H1 (cell line): ENCODE results near the gene MMADHC. TPM values are rescaled to one million over a fixed set of nuclear protein-coding genes. Genes with fewer than 3 reads are reported as not detected.

Experiments used
- CTCF ChIA-PET: fragments of 300-600 bp; sonication (Branson Sonifier 250); formaldehyde crosslinking; loops from one replicate; lab custom pipeline; 2021; ENCODE audit not compliant: partially characterized antibody; lab: Charles Lee
- POLR2A ChIA-PET: fragments of 300-600 bp; sonication (Branson Sonifier 250); formaldehyde crosslinking; loops from one replicate; lab custom pipeline; 2021; ENCODE audit warnings: inconsistent platforms; ENCODE audit not compliant: partially characterized antibody; lab: Charles Lee
- DNase-seq, 2 experiments: peaks; one replicate each; pipeline versions ENCODE4 v3.0.0 to v3.0.0-alpha.2; 2010 to 2022; ENCODE audit warnings: low spot score in 2 of 2, low read depth in 1 of 2, mixed read lengths in 1 of 2
- FAIRE-seq: peaks from 2 replicates; lab custom pipeline; 2011; peaks lifted over from hg19 to GRCh38; lab: Jason Lieb, UNC
- H2AFZ ChIP-seq: 2 replicates; pipeline ENCODE4 v1.8.1; 2012; ENCODE audit warnings: low read length, inconsistent platforms
- H2AK5ac ChIP-seq: 2 replicates; pipeline ENCODE4 v1.6.1; 2013; ENCODE audit warnings: low read depth, low read length
- H2BK120ac ChIP-seq: replicated peaks from 2 replicates; pipeline ENCODE3; 2013; ENCODE audit warnings: low read depth, low read length, inconsistent platforms
- H2BK12ac ChIP-seq: 2 replicates; pipeline ENCODE4 v1.6.1; 2013; ENCODE audit warnings: low read depth, low read length
- H2BK15ac ChIP-seq: 2 replicates; pipeline ENCODE4 v1.6.1; 2013; ENCODE audit warnings: low read length
- H2BK20ac ChIP-seq: 2 replicates; pipeline ENCODE4 v1.6.1; 2013; ENCODE audit warnings: low read length
- H2BK5ac ChIP-seq: 2 replicates; pipeline ENCODE4 v1.6.1; 2013; ENCODE audit warnings: low read depth, low read length
- H3K14ac ChIP-seq: 2 replicates; pipeline ENCODE4 v1.6.1; 2013; ENCODE audit warnings: inconsistent platforms; ENCODE audit not compliant: insufficient read length
- H3K18ac ChIP-seq: 2 replicates; pipeline ENCODE4 v1.6.1; 2013; ENCODE audit warnings: low read length; ENCODE audit errors: extremely low read depth
- H3K23ac ChIP-seq: 2 replicates; pipeline ENCODE4 v1.6.1; 2013; ENCODE audit warnings: inconsistent platforms; ENCODE audit not compliant: insufficient read length
- H3K23me2 ChIP-seq: 2 replicates; pipeline ENCODE4 v1.6.1; 2013; ENCODE audit warnings: low read depth, low read length
- H3K27ac ChIP-seq: 2 replicates; pipeline ENCODE4 v1.6.1; 2011; ENCODE audit warnings: low read depth, low read length, inconsistent platforms
- H3K27me3 ChIP-seq, 4 experiments: replicated peaks in 1 of 4; 1 replicate in 1 of 4; 2 replicates in 3 of 4; pipeline versions ENCODE4 v1.6.1 to v1.8.1; 2011 to 2013; ENCODE audit warnings: low read length in 3 of 4, mild to moderate bottlenecking in 3 of 4, inconsistent platforms in 2 of 4, mixed read lengths in 2 of 4, moderate library complexity in 1 of 4; ENCODE audit not compliant: control insufficient read depth in 3 of 4, insufficient read depth in 3 of 4; ENCODE audit errors: extremely low read depth in 1 of 4
- H3K36me3 ChIP-seq, 4 experiments: 2 replicates each; pipeline versions ENCODE4 v1.6.1 to v1.8.1; 2011 to 2013; ENCODE audit warnings: mild to moderate bottlenecking in 4 of 4, low read length in 3 of 4, moderate library complexity in 2 of 4, control low read depth in 1 of 4, inconsistent platforms in 1 of 4; ENCODE audit not compliant: insufficient read depth in 4 of 4, control insufficient read depth in 2 of 4
- H3K4ac ChIP-seq: replicated peaks from 2 replicates; pipeline ENCODE3; 2013; ENCODE audit warnings: low read length, low read depth, mixed read lengths, inconsistent platforms; ENCODE audit not compliant: insufficient read length
- H3K4me1 ChIP-seq, 4 experiments: replicated peaks in 1 of 4; 1 replicate in 1 of 4; 2 replicates in 3 of 4; pipeline versions ENCODE4 v1.6.1 to v1.8.1; 2011 to 2013; ENCODE audit warnings: low read length in 3 of 4, inconsistent platforms in 2 of 4, mixed read lengths in 1 of 4; ENCODE audit not compliant: insufficient read depth in 4 of 4, control insufficient read depth in 3 of 4
- H3K4me2 ChIP-seq, 2 experiments: 2 replicates each; pipeline versions ENCODE4 v1.6.1 to v1.8.1; 2011 to 2013; ENCODE audit warnings: low read depth in 2 of 2, low read length in 2 of 2, control low read depth in 1 of 2, inconsistent platforms in 1 of 2, mild to moderate bottlenecking in 1 of 2; ENCODE audit not compliant: insufficient read depth in 1 of 2
- H3K4me3 ChIP-seq, 4 experiments: fragments of 200-600, 300-600 bp in 1 of 4; sonication (generic), shearing (Covaris generic), sonication (Bioruptor Twin) in 1 of 4; 2 replicates each; pipeline versions ENCODE4 v1.5.1 to v1.8.1; 2011 to 2016; ENCODE audit warnings: low read length in 4 of 4, low read depth in 3 of 4, control low read depth in 2 of 4, inconsistent platforms in 2 of 4, mild to moderate bottlenecking in 2 of 4, mixed read lengths in 1 of 4, moderate library complexity in 1 of 4; ENCODE audit not compliant: insufficient read depth in 2 of 4; ENCODE audit errors: extremely low read depth in 1 of 4
- H3K56ac ChIP-seq: replicated peaks from 2 replicates; pipeline ENCODE3; 2013; ENCODE audit warnings: low read depth, mild to moderate bottlenecking, mixed read lengths, low read length, inconsistent platforms; ENCODE audit not compliant: insufficient read length
- H3K79me1 ChIP-seq: 2 replicates; pipeline ENCODE4 v1.6.1; 2013; ENCODE audit warnings: low read depth, low read length, control low read depth
- H3K79me2 ChIP-seq, 2 experiments: 2 replicates each; pipeline versions ENCODE4 v1.6.1 to v1.8.1; 2012 to 2013; ENCODE audit warnings: low read length in 2 of 2, mild to moderate bottlenecking in 2 of 2, inconsistent platforms in 1 of 2; ENCODE audit not compliant: insufficient read depth in 2 of 2, control insufficient read depth in 1 of 2
- H3K9ac ChIP-seq, 4 experiments: replicated peaks in 1 of 4; 1 replicate in 1 of 4; 2 replicates in 3 of 4; pipeline versions ENCODE4 v1.6.1 to v1.8.1; 2011 to 2013; ENCODE audit warnings: low read depth in 3 of 4, low read length in 3 of 4, control low read depth in 2 of 4, mild to moderate bottlenecking in 2 of 4, moderate library complexity in 2 of 4, inconsistent platforms in 1 of 4; ENCODE audit errors: extremely low read depth in 1 of 4
- H3K9me3 ChIP-seq, 2 experiments: 2 replicates each; pipeline versions ENCODE4 v1.6.1 to v1.8.1; 2012 to 2013; ENCODE audit warnings: mild to moderate bottlenecking in 2 of 2, moderate library complexity in 2 of 2, control low read depth in 1 of 2, inconsistent platforms in 1 of 2, low read depth in 1 of 2, low read length in 1 of 2, mixed read lengths in 1 of 2; ENCODE audit not compliant: insufficient read depth in 2 of 2
- H4K20me1 ChIP-seq, 2 experiments: replicated peaks in 1 of 2; 2 replicates each; pipeline versions ENCODE3 to v1.8.1; 2011 to 2013; ENCODE audit warnings: inconsistent platforms in 2 of 2, low read length in 2 of 2, mild to moderate bottlenecking in 1 of 2; ENCODE audit not compliant: insufficient read depth in 2 of 2, control insufficient read depth in 1 of 2
- H4K5ac ChIP-seq: 2 replicates; pipeline ENCODE4 v1.6.1; 2013; ENCODE audit warnings: low read length, low read depth, mixed read lengths, inconsistent platforms; ENCODE audit not compliant: insufficient read length
- H4K8ac ChIP-seq: 2 replicates; pipeline ENCODE4 v1.8.0; 2013; ENCODE audit warnings: mild to moderate bottlenecking, moderate library complexity, low read length, inconsistent platforms; ENCODE audit not compliant: insufficient read depth; ENCODE audit errors: extremely low read depth
- H4K91ac ChIP-seq: replicated peaks from 2 replicates; pipeline ENCODE3; 2013; ENCODE audit warnings: low read length, mixed read lengths, inconsistent platforms; ENCODE audit not compliant: insufficient read length
- ATF3 ChIP-seq: IDR thresholded peaks from 2 replicates; pipeline ENCODE4 v1.6.1; 2011; ENCODE audit warnings: low read depth, mild to moderate bottlenecking, low read length; ENCODE audit not compliant: insufficient read depth
- CREB1 ChIP-seq: IDR thresholded peaks from 2 replicates; pipeline ENCODE4 v1.6.1; 2012; ENCODE audit warnings: inconsistent platforms
- CTBP2 ChIP-seq: IDR thresholded peaks from 2 replicates; pipeline ENCODE4 v1.7.0; 2011; ENCODE audit warnings: borderline replicate concordance, mild to moderate bottlenecking, moderate library complexity, mixed read lengths, low read length; ENCODE audit not compliant: insufficient read depth, insufficient read length
- CTCF ChIP-seq, 3 experiments: IDR thresholded peaks; 1 replicate in 2 of 3; 2 replicates in 1 of 3; pipeline versions ENCODE4 v1.5.1 to v1.6.1; 2011; ENCODE audit warnings: low read length in 3 of 3, mild to moderate bottlenecking in 3 of 3, inconsistent platforms in 2 of 3, low read depth in 1 of 3, moderate library complexity in 1 of 3; ENCODE audit not compliant: insufficient read depth in 1 of 3; ENCODE audit errors: control extremely low read depth in 1 of 3
- EGR1 ChIP-seq: IDR thresholded peaks from 2 replicates; pipeline ENCODE4 v1.6.1; 2011; ENCODE audit warnings: low read depth, low read length, borderline replicate concordance
- HDAC6 ChIP-seq: IDR thresholded peaks from one replicate; pipeline ENCODE4 v1.7.1; 2012; ENCODE audit warnings: low read depth, mild to moderate bottlenecking, inconsistent platforms, low read length, moderate library complexity
- JUN ChIP-seq: IDR thresholded peaks from 2 replicates; pipeline ENCODE4 v1.6.1; 2011; ENCODE audit warnings: low read depth, mild to moderate bottlenecking, improper control_type of control experiment, low read length
- KDM1A ChIP-seq: fragments of 200-600, 300-600 bp; sonication (generic); IDR thresholded peaks from 2 replicates; pipeline ENCODE4 v1.7.1; 2016; ENCODE audit warnings: mild to moderate bottlenecking, low read length, borderline replicate concordance
- SIN3A ChIP-seq, 2 experiments: IDR thresholded peaks in 1 of 2; conservative IDR thresholded peaks in 1 of 2; 2 replicates each; pipeline ENCODE4 v1.6.1; 2011 to 2012; ENCODE audit warnings: low read length in 2 of 2, improper control_type of control experiment in 1 of 2, low read depth in 1 of 2, mild to moderate bottlenecking in 1 of 2
- WGBS, 2 experiments: shearing (Covaris generic) in 1 of 2; methylation state at CpG; one replicate each; pipeline versions ENCODE4 v1.1.6 to v1.1.7; 2013 to 2015; ENCODE audit warnings: low lambda C conversion rate in 2 of 2, mixed read lengths in 2 of 2, inconsistent platforms in 1 of 2, low coverage in 1 of 2, missing lambda C conversion rate in 1 of 2; ENCODE audit not compliant: insufficient replicate concordance in 2 of 2, insufficient coverage in 1 of 2, insufficient read length in 1 of 2; ENCODE audit errors: extremely low coverage in 1 of 2, missing lambda C conversion rate in 1 of 2; 5-methylcytosine and 5-hydroxymethylcytosine counted together
- polyA plus RNA-seq, 7 experiments: library from polyadenylated mRNA; depleted of rRNA in 3 of 7; stranded (reverse) in 5 of 7; unstranded in 2 of 7; fragments of >200 nt in 5 of 7; fragments of 200-250 nt in 2 of 7; gene quantifications; 1 replicate in 5 of 7; 2 replicates in 1 of 7; 4 replicates in 1 of 7; pipeline versions ENCODE4 v1.2.1 to v1.2.3, GENCODE V29; 2011 to 2013; ENCODE audit warnings: missing spikeins in 2 of 7, mixed read lengths in 2 of 7
- total RNA-seq: library from RNA; stranded (reverse); fragmentation: NEBNext Ultra II Directional; extraction: Animal tissue kit (Norgen Biotek cat#: 25700); gene quantifications from 2 replicates; pipeline ENCODE4 v1.2.1, GENCODE V29; 2021

MMADHC gene
- total and polyA plus RNA-seq, 2 of the 8 experiments (the other 6 are each of a cell fraction or from before 2014, with no cell fraction given): 61.1 to 130 TPM

GRCh38 chr2:149611100-149611820 is 23.7 kb upstream of the MMADHC start:
- no peaks in the 10 kb centered on the region for H3K4me1 ChIP-seq
- H3K4me2 ChIP-seq: no peak overlapping the region
- H3K23ac ChIP-seq: no peak overlapping the region
- H3K27ac ChIP-seq: no peak overlapping the region
- no peaks in the 10 kb centered on the region for H3K79me2 ChIP-seq
- H3K9me3 ChIP-seq: no peaks in the 10 kb centered on the region
- H2BK15ac ChIP-seq: no peak overlapping the region
- DNase-seq (no peak), FAIRE-seq (no peak)
- H3K23me2 ChIP-seq: no peaks in the 10 kb centered on the region
- H2AFZ ChIP-seq: peak overlapping the region; percentile 55; the same call in 1 of the 2 replicates
- no peak overlapping the region for H4K5ac ChIP-seq
- no peak overlapping the region for H4K91ac ChIP-seq
- no peaks in the 10 kb centered on the region for H3K36me3 ChIP-seq
- H4K8ac ChIP-seq: no peak overlapping the region
- H2BK12ac ChIP-seq: no peak overlapping the region
- no peak overlapping the region for H2AK5ac ChIP-seq
- no peaks in the 10 kb centered on the region for H3K27me3 ChIP-seq
- 89% methylated on average over 7 of the region's 7 CpGs; no CpG with 5 or more reads in 1 of the 2 experiments for WGBS, 2 experiments
- H3K56ac ChIP-seq: no peak overlapping the region
- no peak overlapping the region for H3K9ac ChIP-seq
- CTCF ChIA-PET: interaction anchor here (1.3 kb wide), 1 partner anchor 16 kb away, joined by 3 read pairs; no protein-coding TSS in a partner anchor
- POLR2A ChIA-PET: no interaction called here
- no peak overlapping the region for H3K4me3 ChIP-seq
- no peaks in the 10 kb centered on the region for H3K79me1 ChIP-seq
- H4K20me1 ChIP-seq: no peaks in the 10 kb centered on the region
- H2BK20ac ChIP-seq: no peak overlapping the region
- H2BK5ac ChIP-seq: no peak overlapping the region
- no peak overlapping the region for H2BK120ac ChIP-seq
- no peak overlapping the region for H3K14ac ChIP-seq
- no peak overlapping the region for H3K4ac ChIP-seq
- no peak overlapping the region for H3K18ac ChIP-seq
- TF ChIP-seq HDAC6 (no peak), SIN3A (conservative IDR thresholded peaks at IDR 0.05 in 1 of 2, IDR thresholded peaks at IDR 0.05 in 1 of 2; ENCODE audit: low read depth in 1 of 2, low read length in 2 of 2) (no peak), CTBP2 (no peak), EGR1 (no peak), JUN (no peak), CREB1 (no peak), KDM1A (no peak), ATF3 (no peak), CTCF (IDR thresholded peaks at IDR 0.05; ENCODE audit: control extremely low read depth in 1 of 3, insufficient read depth in 1 of 3, low read depth in 1 of 3, low read length in 3 of 3) (peak; percentile 45 to 75 (median 60))
